ENCODE data around the gene VPS35L. TPM values are rescaled to one million over a fixed set of nuclear protein-coding genes. Genes with fewer than 3 reads are reported as not detected.
A peak's percentile ranks its signal among the peaks of the same experiment; 100 is the strongest.
"Not testable (repeated sequence)": the region's sequence is repeated elsewhere in the genome, so short reads cannot be mapped to it uniquely, and the experiment has no call there.

The VPS35L gene
- total and polyA plus RNA-seq, 2 donors (not counting 1 experiment from before 2014, with no cell fraction given), result 17.5 to 62.1 TPM

GRCh38 chr16:19715566-19715965 is 160.1 kb downstream of the VPS35L start:
- TF ChIP-seq EZH2 (IDR thresholded peaks at IDR 0.05; ENCODE audit: borderline replicate concordance, insufficient read depth, low read depth, low read length, poor library complexity, severe bottlenecking), result no peak
- no peak for TF ChIP-seq CTCF (IDR thresholded peaks at IDR 0.05)
- no peak for DNase-seq
- no peaks in the 10 kb centered on the region for H3K9me3 ChIP-seq (ENCODE audit: control extremely low read depth in 1 of 3, control insufficient read depth in 2 of 3, insufficient read depth in 1 of 3, low read length in 2 of 3)
- ChIA-PET POLR2A (interaction anchor here (0.6 kb wide), 1 partner anchor 926 kb away, joined by 5 read pairs; the partner anchor contains the start of gene RPS15A), CTCF (interaction anchor here (1.1 kb wide), 1 partner anchor 158 kb away, joined by 3 read pairs; no protein-coding TSS in a partner anchor)
- intact Hi-C loops (cut with micrococcal nuclease), result loop anchor here (5.0 kb wide), 1 partner anchor 913 kb away; the partner anchor contains the start of gene ARL6IP1
- peaks cover 0 to 23% of the 10 kb centered on the region in 2 experiments for H3K36me3 ChIP-seq (replicated peaks in 1 of 2; ENCODE audit: control extremely low read depth in 1 of 2, control insufficient read depth in 1 of 2, extremely low read depth in 1 of 2, insufficient read depth in 2 of 2, low read length in 1 of 2)
- peaks cover 11 to 13% of the 10 kb centered on the region in 2 donors for H3K4me1 ChIP-seq (ENCODE audit: control insufficient read depth in 2 of 2, insufficient read depth in 2 of 2, low read length in 2 of 2)
- Mint-ChIP-seq H3K27me3 (no peaks in the 10 kb centered on the region), H3K27ac (no peak overlapping the region), H3K4me1 (peaks cover 19% of the 10 kb centered on the region), H3K4me3 (peak overlapping the region; percentile 93), H3K9me3 (ENCODE audit: insufficient read depth) (no peaks in the 10 kb centered on the region)
- H3K4me3 ChIP-seq (ENCODE audit: control extremely low read depth in 1 of 5, extremely low read depth in 1 of 5, insufficient read depth in 1 of 5, low read depth in 2 of 5, low read length in 4 of 5), result no peak overlapping the region
- H3K27ac ChIP-seq (ENCODE audit: low read length in 2 of 2), result no peak overlapping the region
- 96% methylated on average over 5 of the region's 5 CpGs for WGBS (ENCODE audit: insufficient coverage)
- peaks cover 12% of the 10 kb centered on the region for H4K20me1 ChIP-seq (ENCODE audit: control insufficient read depth, insufficient read depth, low read length, poor library complexity, severe bottlenecking)
- ATAC-seq (ENCODE audit: low read depth), result no peak
- H3K27me3 ChIP-seq (replicated peaks in 1 of 4; ENCODE audit: control extremely low read depth in 1 of 4, control insufficient read depth in 3 of 4, insufficient read depth in 4 of 4, low read length in 3 of 4), result no peaks in the 10 kb centered on the region
- peaks cover 42% of the 10 kb centered on the region for H3K79me2 ChIP-seq (ENCODE audit: control insufficient read depth, insufficient read depth, low read length)
- H2AFZ ChIP-seq (ENCODE audit: insufficient read depth, low read depth, low read length, poor library complexity, severe bottlenecking), result no peak overlapping the region
- H3K4me2 ChIP-seq (replicated peaks; ENCODE audit: low read depth, low read length, poor library complexity, severe bottlenecking), result no peak overlapping the region
- no peak overlapping the region for H3K9ac ChIP-seq (ENCODE audit: low read length)

- Mint-ChIP-seq H3K9me3 (ENCODE audit: insufficient read depth) (no peaks in the 10 kb centered on the region), H3K4me1 (peaks cover 19% of the 10 kb centered on the region), H3K27me3 (no peaks in the 10 kb centered on the region), H3K27ac (peak overlapping the region; percentile 32), H3K4me3 (peak overlapping the region; percentile 93)
- no peak overlapping the region for H3K4me2 ChIP-seq (replicated peaks; ENCODE audit: low read depth, low read length, poor library complexity, severe bottlenecking)
- POLR2A ChIA-PET, result interaction anchor here (0.6 kb wide), 1 partner anchor 926 kb away, joined by 5 read pairs; the partner anchor contains the start of gene RPS15A
- intact Hi-C loops (cut with micrococcal nuclease), result loop anchor here (5.0 kb wide), 1 partner anchor 914 kb away; the partner anchor contains the start of gene ARL6IP1
- H3K27me3 ChIP-seq (replicated peaks in 1 of 4; ENCODE audit: control extremely low read depth in 1 of 4, control insufficient read depth in 3 of 4, insufficient read depth in 4 of 4, low read length in 3 of 4), result no peaks in the 10 kb centered on the region
- peaks cover 12% of the 10 kb centered on the region for H4K20me1 ChIP-seq (ENCODE audit: control insufficient read depth, insufficient read depth, low read length, poor library complexity, severe bottlenecking)
- peaks cover 11 to 13% of the 10 kb centered on the region in 2 donors for H3K4me1 ChIP-seq (ENCODE audit: control insufficient read depth in 2 of 2, insufficient read depth in 2 of 2, low read length in 2 of 2)
- no peak for TF ChIP-seq CTCF (IDR thresholded peaks at IDR 0.05)
- peaks cover 0 to 18% of the 10 kb centered on the region in 2 experiments for H3K36me3 ChIP-seq (replicated peaks in 1 of 2; ENCODE audit: control extremely low read depth in 1 of 2, control insufficient read depth in 1 of 2, extremely low read depth in 1 of 2, insufficient read depth in 2 of 2, low read length in 1 of 2)
- H3K4me3 ChIP-seq (ENCODE audit: control extremely low read depth in 1 of 5, extremely low read depth in 1 of 5, insufficient read depth in 1 of 5, low read depth in 2 of 5, low read length in 4 of 5), result no peak overlapping the region
- no peaks in the 10 kb centered on the region for H3K9me3 ChIP-seq (ENCODE audit: control extremely low read depth in 1 of 3, control insufficient read depth in 2 of 3, insufficient read depth in 1 of 3, low read length in 2 of 3)
- H2AFZ ChIP-seq (ENCODE audit: insufficient read depth, low read depth, low read length, poor library complexity, severe bottlenecking), result no peak overlapping the region
- H3K27ac ChIP-seq (ENCODE audit: low read length in 2 of 2), result no peak overlapping the region
- no peak overlapping the region for H3K9ac ChIP-seq (ENCODE audit: low read length)
- CTCF ChIA-PET, result no interaction called here
- DNase-seq, result no peak
- 100% methylated on average over 1 of the region's 1 CpG for WGBS (ENCODE audit: insufficient coverage)
- no peak for ATAC-seq (ENCODE audit: low read depth)
- peaks cover 41% of the 10 kb centered on the region for H3K79me2 ChIP-seq (ENCODE audit: control insufficient read depth, insufficient read depth, low read length)
Observed at GRCh38 chr16:19716183-19716582, 160.7 kb downstream of the VPS35L start.

DNA sequence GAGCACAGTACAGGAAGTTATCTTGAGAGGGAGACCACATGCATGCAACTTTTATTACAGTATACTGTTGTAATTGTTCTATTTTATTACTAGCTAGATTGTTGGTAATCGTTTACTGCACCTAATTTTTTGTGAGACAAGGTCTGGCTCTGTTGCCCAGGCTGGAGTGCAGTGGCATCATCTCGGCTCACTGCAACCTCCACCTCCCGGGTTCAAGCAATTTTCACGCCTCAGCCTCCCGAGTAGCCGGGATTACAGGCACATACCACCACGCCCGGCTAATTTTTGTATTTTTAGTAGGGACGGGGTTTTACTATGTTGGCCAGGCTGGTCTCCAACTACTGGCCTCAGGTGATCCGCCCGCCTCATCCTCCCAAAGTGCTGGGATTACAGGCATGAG is 161.2 kb downstream of the VPS35L start:
- H4K20me1 ChIP-seq (ENCODE audit: control insufficient read depth, insufficient read depth, low read length, poor library complexity, severe bottlenecking); H3K9ac ChIP-seq (ENCODE audit: low read length); H3K27ac ChIP-seq (ENCODE audit: low read length in 2 of 2); H2AFZ ChIP-seq (ENCODE audit: insufficient read depth, low read depth, low read length, poor library complexity, severe bottlenecking); H3K9me3 Mint-ChIP-seq (ENCODE audit: insufficient read depth); DNase-seq; H3K27me3 ChIP-seq (replicated peaks in 1 of 4; ENCODE audit: control extremely low read depth in 1 of 4, control insufficient read depth in 3 of 4, insufficient read depth in 4 of 4, low read length in 3 of 4); CTCF ChIA-PET; H3K9me3 ChIP-seq (ENCODE audit: control extremely low read depth in 1 of 3, control insufficient read depth in 2 of 3, insufficient read depth in 1 of 3, low read length in 2 of 3); H3K4me3 ChIP-seq (ENCODE audit: control extremely low read depth in 1 of 5, extremely low read depth in 1 of 5, insufficient read depth in 1 of 5, low read depth in 2 of 5, low read length in 4 of 5); H3K27me3 Mint-ChIP-seq; POLR2A ChIA-PET; ATAC-seq (ENCODE audit: low read depth): not testable (repeated sequence)
- intact Hi-C loops (cut with micrococcal nuclease), result loop anchor here (5.0 kb wide), 1 partner anchor 914 kb away; the partner anchor contains the start of gene ARL6IP1
- H3K36me3 ChIP-seq (replicated peaks in 1 of 2; ENCODE audit: control extremely low read depth in 1 of 2, control insufficient read depth in 1 of 2, extremely low read depth in 1 of 2, insufficient read depth in 2 of 2, low read length in 1 of 2), result peaks cover 0 to 15% of the 10 kb centered on the region in 2 experiments
- Mint-ChIP-seq H3K4me1 (peaks cover 19% of the 10 kb centered on the region), H3K4me3 (peak overlapping the region; percentile 93), H3K27ac (peak overlapping the region; percentile 32)
- peaks cover 36% of the 10 kb centered on the region for H3K79me2 ChIP-seq (ENCODE audit: control insufficient read depth, insufficient read depth, low read length)
- H3K4me1 ChIP-seq (ENCODE audit: control insufficient read depth in 2 of 2, insufficient read depth in 2 of 2, low read length in 2 of 2), result peaks cover 11 to 13% of the 10 kb centered on the region in 2 donors
- peak overlapping the region; percentile 95 for H3K4me2 ChIP-seq (replicated peaks; ENCODE audit: low read depth, low read length, poor library complexity, severe bottlenecking)
- 77% methylated on average over 4 of the region's 11 CpGs for WGBS (ENCODE audit: insufficient coverage)
